HG02970 (cell line): Measurements from ENCODE around the gene AIMP2.
A peak's percentile ranks its signal among the peaks of the same experiment; 100 is the strongest.
"Not testable (repeated sequence)": the region's sequence is repeated elsewhere in the genome, so short reads cannot be mapped to it uniquely, and the experiment has no call there.

Experiments used
- ATAC-seq: cut with Tn5 transposase; IDR thresholded peaks from one replicate; pipeline ENCODE4 v1.9.1; 2021; ENCODE audit warnings: mild to moderate bottlenecking, moderate library complexity, moderate number of reproducible peaks; ENCODE audit not compliant: unreplicated experiment, low FRiP score

The AIMP2 gene

GRCh38 chr7:6008668-6009611 lies at the start of gene AIMP2, which contains the start of gene PMS2:
TSS of gene AIMP2 (plus strand) at chr7:6009272. CDS start at chr7:6009364, 92 bp downstream.
TSS of gene PMS2 (minus strand) at chr7:6009049. CDS start at chr7:6009019, 30 bp downstream.
- ATAC-seq = peak; percentile 96

- not testable (repeated sequence) for ATAC-seq
Observed at GRCh38 chr7:5963205-5963604, 45.9 kb upstream of the AIMP2 start.

- not testable (repeated sequence) for ATAC-seq
Observed at GRCh38 chr7:5963810-5964209, 45.3 kb upstream of the AIMP2 start.

- not testable (repeated sequence) for ATAC-seq
Observed at GRCh38 chr7:5970347-5970911, 38.6 kb upstream of the AIMP2 start, which contains the start of gene RSPH10B. TSS of gene RSPH10B (minus strand) at chr7:5970689. CDS start at chr7:5967116, 3,573 bp downstream.

- ATAC-seq = not testable (repeated sequence)
Observed at GRCh38 chr7:5973580-5973979, 35.5 kb upstream of the AIMP2 start.

- not testable (repeated sequence) for ATAC-seq
Observed at GRCh38 chr7:5979680-5980314, 29.3 kb upstream of the AIMP2 start.

GRCh38 chr7:5987061-5987460 lies 22.0 kb upstream of the AIMP2 start:
- not testable (repeated sequence) for ATAC-seq

GRCh38 chr7:5997210-5997808 lies 11.8 kb upstream of the AIMP2 start:
- no peak for ATAC-seq

GRCh38 chr7:6007386-6007785 lies 1.7 kb upstream of the AIMP2 start:
- no peak for ATAC-seq

- not testable (repeated sequence) for ATAC-seq
Observed at GRCh38 chr7:6007835-6008590, 1.1 kb upstream of the AIMP2 start.

- not testable (repeated sequence) for ATAC-seq
Observed at GRCh38 chr7:6010370-6010769, 1.3 kb downstream of the AIMP2 start.

GRCh38 chr7:6011541-6011940 lies 2.5 kb downstream of the AIMP2 start:
- no peak for ATAC-seq

- no peak for ATAC-seq
Observed at GRCh38 chr7:6012355-6013104, 3.5 kb downstream of the AIMP2 start.

- ATAC-seq = no peak
Observed at GRCh38 chr7:6015917-6016652, 7.0 kb downstream of the AIMP2 start.

GRCh38 chr7:6016653-6016966 lies 7.5 kb downstream of the AIMP2 start:
- ATAC-seq = no peak

- no peak for ATAC-seq
Observed at GRCh38 chr7:6020371-6021286, 11.6 kb downstream of the AIMP2 start.

- ATAC-seq = no peak
Observed at GRCh38 chr7:6022707-6023106, 13.6 kb downstream of the AIMP2 start.
